HuH-7 (cell line): ENCODE data around the gene KCNIP3.

Experiments
- DNase-seq: peaks from one replicate; pipeline ENCODE4 v3.0.0; 2011; ENCODE audit warnings: low spot score

KCNIP3 gene

DNA sequence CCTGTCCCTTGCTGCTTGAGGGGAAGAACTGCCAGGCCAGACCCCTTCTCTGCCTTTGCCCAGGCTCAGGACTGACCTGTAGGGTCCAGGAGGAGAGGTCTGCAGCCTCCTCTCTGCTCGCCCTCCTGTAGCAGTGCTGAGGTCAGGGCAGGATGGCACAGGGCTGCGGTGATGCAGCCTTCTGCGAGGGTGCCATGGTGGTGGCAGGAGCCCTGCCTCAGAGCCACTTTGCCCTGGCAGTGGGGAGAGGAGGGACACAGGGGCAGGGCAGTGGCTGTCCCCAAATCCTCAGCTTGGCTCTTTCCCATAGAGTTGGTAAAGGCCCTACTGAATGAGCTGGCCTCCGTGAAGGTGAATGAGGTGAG, 22.0 kb upstream of the KCNIP3 start:
- no peak for DNase-seq

DNA sequence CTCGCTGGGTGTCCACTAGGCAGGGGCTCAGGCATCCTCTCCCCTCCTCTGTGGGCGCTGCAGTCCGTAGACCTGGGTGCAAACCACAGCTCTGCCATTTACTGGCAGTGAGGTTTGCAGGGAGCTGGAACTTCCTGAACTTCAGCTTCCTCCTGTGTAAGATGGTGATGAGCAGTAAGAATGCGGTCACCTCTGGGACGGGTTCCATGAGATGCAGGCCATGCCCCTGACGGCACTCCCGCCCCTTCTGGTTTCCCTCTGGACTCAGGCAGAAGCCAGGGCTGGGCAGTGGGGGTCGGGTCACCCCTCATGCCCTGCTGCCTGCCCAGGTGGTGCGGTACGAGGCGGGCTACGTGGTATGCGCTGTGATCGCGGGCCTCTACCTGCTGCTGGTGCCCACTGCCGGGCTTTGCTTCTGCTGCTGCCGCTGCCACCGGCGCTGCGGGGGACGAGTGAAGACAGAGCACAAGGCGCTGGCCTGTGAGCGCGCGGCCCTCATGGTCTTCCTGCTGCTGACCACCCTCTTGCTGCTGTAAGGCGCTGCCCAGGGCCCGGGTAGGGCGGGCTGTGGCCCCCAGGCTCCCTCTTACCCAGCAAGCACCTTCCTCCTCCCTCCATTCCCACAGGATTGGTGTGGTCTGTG, 21.4 kb upstream of the KCNIP3 start:
- no peak for DNase-seq

GRCh38 chr2:95276244-95276887, 20.8 kb upstream of the KCNIP3 start:
- no peak for DNase-seq

DNA sequence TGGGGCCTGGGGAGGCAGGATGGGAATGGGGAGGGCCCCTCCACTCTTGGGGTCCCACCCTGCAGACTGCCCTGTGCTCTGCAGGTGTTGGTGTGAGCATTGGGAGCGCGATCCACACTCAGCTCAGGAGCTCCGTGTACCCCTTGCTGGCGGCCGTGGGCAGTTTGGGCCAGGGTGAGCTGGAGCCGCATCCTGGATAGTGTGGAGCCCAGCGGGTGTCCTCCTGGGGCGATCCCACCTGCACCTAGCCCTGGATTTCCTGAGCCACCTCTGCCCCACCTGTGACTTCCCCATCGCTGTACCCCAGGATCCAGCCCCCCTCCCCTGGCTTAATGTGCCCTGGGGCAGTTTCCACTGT, 20.3 kb upstream of the KCNIP3 start:
- DNase-seq: no peak

GRCh38 chr2:95277246-95277906, 19.8 kb upstream of the KCNIP3 start:
- no peak for DNase-seq

DNA sequence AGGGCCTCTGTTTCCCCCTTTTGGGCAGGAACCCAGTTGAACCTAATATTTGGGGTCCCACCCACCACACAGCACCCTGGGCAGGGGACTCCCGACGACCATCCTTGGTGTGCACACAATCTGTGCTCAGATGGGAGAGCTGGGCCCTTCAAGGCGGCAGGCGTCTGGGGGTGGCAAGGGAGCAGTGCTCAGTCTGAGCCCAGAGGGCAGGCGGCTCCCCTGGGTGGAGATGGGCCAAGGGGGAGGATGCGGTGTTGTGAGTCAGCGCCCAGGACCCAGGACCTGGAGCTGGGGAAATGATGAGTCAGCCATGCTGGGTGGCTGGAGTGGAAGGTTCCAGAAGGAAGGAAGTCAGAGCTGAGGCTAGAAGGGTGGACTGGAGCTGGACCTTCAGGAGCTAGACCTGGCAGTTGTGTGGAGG, 19.1 kb upstream of the KCNIP3 start:
- no peak for DNase-seq

GRCh38 chr2:95278637-95279225, 18.4 kb upstream of the KCNIP3 start:
- DNase-seq: no peak

DNA sequence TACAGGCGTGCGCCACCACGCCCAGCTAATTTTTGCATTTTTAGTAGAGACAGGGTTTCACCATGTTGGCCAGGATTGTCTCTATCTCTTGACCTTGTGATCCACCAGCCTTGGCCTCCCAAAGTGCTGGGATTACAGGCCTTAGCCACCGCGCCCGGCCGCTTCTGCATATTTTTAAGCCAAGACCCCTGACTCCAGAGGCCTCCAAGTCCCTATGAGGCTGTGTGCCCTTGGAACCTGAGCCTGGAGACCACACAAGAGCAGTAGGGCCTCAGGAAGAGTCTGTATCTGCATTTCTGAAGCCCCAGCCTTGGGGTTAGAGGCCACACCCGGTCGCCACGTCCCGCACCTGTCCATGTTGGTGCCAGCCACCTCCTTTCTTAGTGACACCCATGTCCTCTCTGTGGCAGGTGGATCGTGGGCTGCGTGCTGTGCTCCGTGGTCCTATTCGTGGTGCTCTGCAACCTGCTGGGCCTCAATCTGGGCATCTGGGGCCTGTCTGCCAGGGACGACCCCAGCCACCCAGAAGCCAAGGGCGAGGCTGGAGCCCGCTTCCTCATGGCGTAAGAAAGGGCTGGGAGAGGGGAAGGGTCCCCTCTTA, 17.6 kb upstream of the KCNIP3 start:
- DNase-seq: no peak

DNA sequence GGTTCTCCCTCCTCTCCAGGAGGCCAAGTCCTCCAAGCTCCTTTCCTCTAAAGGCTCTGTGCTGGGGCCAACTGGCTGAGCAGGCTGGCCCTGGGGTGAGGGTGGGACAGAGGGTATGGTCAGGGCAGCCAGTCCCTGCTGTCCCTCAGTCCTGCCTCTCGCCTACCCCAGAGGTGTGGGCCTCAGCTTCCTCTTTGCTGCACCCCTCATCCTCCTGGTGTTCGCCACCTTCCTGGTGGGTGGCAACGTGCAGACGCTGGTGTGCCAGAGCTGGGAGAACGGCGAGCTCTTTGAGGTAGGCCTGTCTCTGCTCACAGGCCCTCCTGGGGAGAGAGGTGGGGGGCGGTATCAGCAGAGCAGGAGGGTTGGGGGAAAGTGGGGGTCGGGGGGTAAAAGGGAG, 16.1 kb upstream of the KCNIP3 start:
- DNase-seq: no peak

DNA sequence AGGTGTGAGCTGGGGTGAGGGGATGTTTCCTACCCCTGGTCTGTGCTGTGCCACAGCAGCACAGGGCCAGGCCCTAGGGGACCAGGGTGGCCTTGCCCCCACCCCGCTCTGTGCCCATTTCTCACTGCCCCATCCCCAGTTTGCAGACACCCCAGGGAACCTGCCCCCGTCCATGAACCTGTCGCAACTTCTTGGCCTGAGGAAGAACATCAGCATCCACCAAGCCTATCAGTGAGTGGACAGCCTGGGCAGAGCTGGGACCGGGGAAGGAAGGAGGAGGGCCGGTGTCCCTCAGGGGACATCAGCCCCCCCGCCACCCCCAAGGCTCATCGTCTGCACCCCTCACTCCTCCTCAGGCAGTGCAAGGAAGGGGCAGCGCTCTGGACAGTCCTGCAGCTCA, 15.4 kb upstream of the KCNIP3 start:
- no peak for DNase-seq

GRCh38 chr2:95282458-95282857, 14.7 kb upstream of the KCNIP3 start:
- DNase-seq: no peak

- DNase-seq: no peak
Measured at GRCh38 chr2:95283562-95283961, 13.6 kb upstream of the KCNIP3 start.

DNA sequence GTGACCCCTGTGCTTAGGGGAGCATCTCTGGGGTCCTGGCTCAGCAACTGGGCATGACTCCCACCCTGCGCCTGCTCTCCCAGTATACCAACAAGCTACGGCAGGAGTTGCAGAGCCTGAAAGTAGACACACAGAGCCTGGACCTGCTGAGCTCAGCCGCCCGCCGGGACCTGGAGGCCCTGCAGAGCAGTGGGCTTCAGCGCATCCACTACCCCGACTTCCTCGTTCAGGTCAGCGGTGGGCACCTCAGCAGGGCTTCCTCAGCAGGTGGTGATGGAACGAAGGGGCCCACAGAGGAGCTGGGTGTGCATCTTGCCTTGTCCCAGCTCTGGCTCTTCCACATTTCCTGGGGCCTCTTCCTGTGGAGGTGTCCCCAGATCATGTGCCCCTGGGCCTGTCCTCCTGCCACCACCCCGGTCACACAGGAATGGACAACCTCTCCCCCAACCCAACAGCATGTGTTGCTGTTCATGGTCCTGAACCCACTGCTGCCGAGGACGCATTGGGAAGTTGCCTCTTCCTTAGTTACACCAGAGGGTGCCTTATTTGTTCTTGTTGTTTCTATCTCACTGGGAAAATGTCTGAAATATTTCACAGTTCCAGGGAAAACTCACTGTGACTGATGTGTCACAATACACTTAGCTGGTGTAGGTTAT, 12.1 kb upstream of the KCNIP3 start:
- no peak for DNase-seq

DNA sequence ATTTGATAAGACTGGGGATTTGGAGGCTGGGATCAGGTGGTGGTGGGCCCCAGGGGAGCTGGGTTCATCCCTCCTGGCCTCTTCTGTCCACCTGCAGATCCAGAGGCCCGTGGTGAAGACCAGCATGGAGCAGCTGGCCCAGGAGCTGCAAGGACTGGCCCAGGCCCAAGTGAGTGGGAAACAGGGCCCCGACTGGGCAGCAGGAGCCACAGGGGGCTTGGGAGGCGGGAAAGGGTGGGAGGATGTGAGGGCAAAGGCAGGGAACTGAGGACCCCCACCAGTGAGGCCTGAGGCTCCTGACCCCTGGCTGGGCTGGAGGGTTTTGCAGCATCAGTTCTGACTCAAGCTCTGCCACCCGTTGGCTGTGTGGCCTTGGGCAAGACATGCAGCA, 11.6 kb upstream of the KCNIP3 start:
- no peak for DNase-seq

GRCh38 chr2:95287336-95287735, 9.8 kb upstream of the KCNIP3 start:
- no peak for DNase-seq

DNA sequence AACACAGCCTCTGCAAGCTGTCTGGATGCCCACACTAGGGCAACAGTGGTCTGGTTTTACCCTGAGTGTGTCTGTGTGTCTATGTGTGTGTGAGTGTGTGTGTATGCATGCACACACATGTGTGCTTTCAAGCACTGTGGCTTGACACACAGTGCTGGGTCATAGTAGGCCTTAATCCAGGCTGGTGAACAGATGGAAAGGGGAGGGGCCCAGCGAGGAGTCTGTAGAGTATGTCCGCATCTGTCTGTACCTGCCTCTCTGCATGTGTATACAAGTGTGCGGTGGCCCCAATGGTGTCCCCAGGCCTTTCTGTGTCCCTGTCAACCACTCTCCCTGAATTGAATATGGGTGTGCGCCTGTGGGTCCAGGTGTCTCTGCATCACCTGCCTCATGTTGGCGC, 9.3 kb upstream of the KCNIP3 start:
- DNase-seq: no peak

GRCh38 chr2:95289253-95289652, 7.9 kb upstream of the KCNIP3 start:
- no peak for DNase-seq

GRCh38 chr2:95291222-95291621, 5.9 kb upstream of the KCNIP3 start:
- no peak for DNase-seq

DNA sequence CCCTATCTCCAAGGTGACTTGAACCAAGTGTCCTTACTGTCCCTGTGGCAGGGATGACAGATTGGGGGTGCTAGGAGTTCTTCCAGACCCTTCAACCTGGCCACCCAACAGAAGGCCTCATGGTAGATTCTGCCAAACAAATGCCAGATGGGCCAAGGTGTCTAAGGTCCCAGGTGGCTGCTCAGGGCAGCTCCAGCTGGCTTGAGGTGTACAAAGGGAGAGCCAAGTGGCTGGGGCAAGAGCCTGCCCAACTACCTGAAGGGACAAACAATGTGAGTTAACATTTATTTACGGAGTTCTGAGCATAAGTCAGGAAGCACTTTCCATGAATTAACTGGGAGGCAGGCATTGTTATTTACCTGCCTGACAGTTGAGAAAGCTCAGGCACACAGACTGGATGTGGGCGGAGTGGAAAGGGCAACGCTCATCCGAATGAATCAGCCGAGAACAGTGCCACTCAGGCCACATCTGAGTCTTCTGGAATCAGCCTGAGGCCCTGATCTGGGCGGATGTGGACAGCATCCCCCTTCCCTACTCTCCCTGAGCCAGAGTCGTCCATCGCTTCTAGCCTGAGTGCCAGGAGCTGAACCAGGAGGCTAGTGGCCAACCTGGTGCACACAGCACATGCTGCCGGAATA, 4.4 kb upstream of the KCNIP3 start:
- DNase-seq: no peak

DNA sequence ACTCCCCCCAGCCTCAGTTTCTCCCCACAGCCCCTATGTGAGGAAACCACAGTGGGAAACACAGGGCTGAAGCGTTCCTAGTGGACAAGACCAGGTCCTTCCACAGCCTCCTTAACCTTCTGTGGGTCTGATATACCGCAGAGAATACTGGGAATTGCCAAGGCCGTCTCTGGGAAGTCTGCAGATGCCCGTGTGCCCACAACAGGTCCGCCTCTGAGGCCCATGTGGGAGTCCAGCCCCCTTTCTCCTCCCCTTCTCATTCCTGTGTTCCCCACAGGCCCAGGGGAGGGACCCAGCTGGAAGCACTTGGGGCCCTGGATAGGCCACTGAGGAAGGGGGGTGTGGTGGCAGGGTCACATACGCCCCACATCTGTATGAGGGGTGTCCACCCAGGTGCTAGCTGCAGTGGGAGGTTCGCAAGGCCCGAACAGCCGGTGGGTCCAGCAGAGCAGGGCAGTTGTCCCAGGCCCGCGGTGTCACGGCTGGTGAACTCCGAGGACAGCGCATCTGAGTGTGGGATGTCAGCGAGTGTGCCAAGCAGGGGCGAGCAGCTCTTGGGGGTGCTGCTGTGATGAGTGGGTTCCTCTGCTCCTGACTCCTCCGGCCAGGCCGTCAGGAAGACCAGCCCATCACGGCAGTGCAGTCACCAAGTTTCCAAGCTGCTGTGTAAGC, 2.4 kb upstream of the KCNIP3 start:
- DNase-seq: no peak

DNA sequence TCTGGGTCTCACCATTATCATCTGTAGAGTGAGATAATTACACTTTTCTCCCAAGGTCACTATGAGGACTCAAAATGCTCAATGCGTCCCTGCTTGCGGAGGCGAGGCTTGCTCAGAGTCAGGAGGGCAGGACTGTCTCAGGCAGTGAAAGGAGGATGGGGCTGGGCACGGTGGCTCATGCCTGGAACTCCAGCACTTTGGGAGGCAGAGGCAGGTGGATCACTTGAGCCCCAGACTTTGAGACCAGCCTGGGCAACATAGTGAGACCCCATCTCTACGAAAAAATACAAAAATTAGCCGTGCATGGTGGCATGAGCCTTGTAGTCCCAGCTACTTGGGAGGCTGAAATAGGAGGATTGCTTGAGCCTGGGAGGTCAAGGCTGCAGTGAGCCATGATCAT, 1.8 kb upstream of the KCNIP3 start:
- no peak for DNase-seq
